BJ (cell line): ENCODE results near the gene KERA. TPM values are rescaled to one million over a fixed set of nuclear protein-coding genes. Genes with fewer than 3 reads are reported as not detected.

ENCODE experiments used
- CTCF ChIA-PET: fragments of 350-600 bp; formaldehyde crosslinking; extraction: SDS; loops from one replicate; lab custom pipeline; 2021; ENCODE audit warnings: antibody characterized with exemption, inconsistent platforms; lab: Yijun Ruan, JAX
- POLR2A ChIA-PET: fragments of 300-600 bp; sonication (Branson Sonifier 250); formaldehyde crosslinking; extraction: SDS; loops from one replicate; lab custom pipeline; 2021; ENCODE audit warnings: antibody characterized with exemption; lab: Charles Lee
- DNase-seq: peaks from one replicate; pipeline ENCODE4 v3.0.0-alpha.2; 2011; ENCODE audit warnings: low read depth
- H3K27me3 ChIP-seq: 2 replicates; pipeline ENCODE4 v1.6.0; 2011; ENCODE audit warnings: low read length; ENCODE audit not compliant: control insufficient read depth, insufficient read depth
- H3K36me3 ChIP-seq: 2 replicates; pipeline ENCODE4 v1.5.1; 2011; ENCODE audit warnings: low read length; ENCODE audit not compliant: control insufficient read depth, insufficient read depth
- H3K4me3 ChIP-seq: 2 replicates; pipeline ENCODE4 v1.5.1; 2011; ENCODE audit warnings: low read depth, mild to moderate bottlenecking, control low read depth, low read length
- CTCF ChIP-seq: IDR thresholded peaks from 2 replicates; pipeline ENCODE4 v1.5.1; 2011; ENCODE audit warnings: low read depth, mild to moderate bottlenecking, control low read depth, inconsistent platforms, low read length, moderate library complexity; ENCODE audit not compliant: insufficient read depth
- polyA plus RNA-seq: library from polyadenylated mRNA; depleted of rRNA; stranded (reverse); fragments of >200 nt; gene quantifications from 2 replicates; pipeline ENCODE4 v1.2.3, GENCODE V29; 2011

Gene KERA
- polyA plus RNA-seq, 1 experiment = not detected

DNA sequence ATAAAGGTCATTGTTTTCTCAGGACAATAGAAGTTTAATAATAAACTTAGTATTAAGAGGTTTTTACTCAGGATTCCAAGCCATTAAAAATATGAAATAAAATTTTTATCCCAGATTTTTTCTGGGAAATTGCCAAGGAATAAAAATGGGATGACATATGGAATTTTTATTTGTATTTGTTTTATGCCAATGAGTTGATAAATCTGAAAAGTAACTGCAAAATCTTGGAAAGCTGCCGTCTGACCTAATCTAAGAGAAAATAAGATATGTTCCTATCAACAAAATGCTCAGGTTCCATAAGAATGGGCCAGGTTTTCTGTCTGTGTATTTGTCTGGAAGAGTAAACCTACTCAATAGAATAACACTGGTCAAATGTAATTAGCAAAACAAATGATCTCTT is 22.2 kb upstream of the KERA start:
- CTCF ChIA-PET = no interaction called here
- POLR2A ChIA-PET = no interaction called here
- TF ChIP-seq CTCF = no peak

DNA sequence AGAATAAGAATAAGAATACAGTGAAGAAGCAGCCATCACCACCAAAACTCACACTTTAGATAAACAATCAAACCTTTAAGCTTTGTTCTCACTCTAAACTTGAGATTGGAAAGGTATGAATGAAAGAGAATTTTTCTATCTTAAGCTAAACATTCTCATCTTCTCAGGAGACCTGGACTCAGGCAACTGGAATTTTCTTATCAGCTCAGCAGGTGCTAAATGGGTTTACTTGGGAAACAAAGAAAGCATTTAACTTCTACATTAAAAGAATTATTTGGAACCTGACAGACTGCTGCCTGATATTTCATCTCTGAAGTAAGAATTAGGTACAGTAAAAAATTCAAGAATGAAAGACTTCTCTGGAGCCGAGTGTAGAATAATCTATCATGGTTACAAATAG is 20.7 kb upstream of the KERA start:
- H3K36me3 ChIP-seq = no peaks in the 10 kb centered on the region
- H3K27me3 ChIP-seq = no peaks in the 10 kb centered on the region
- no peak for TF ChIP-seq CTCF
- CTCF ChIA-PET = interaction anchor here (1.3 kb wide), 1 partner anchor 9 kb away, joined by 3 read pairs; no protein-coding TSS in a partner anchor
- POLR2A ChIA-PET = no interaction called here
- DNase-seq = no peak
- H3K4me3 ChIP-seq = no peak overlapping the region

More for the DNA sequence above, 22.2 kb upstream of the KERA start:
- no peaks in the 10 kb centered on the region for H3K36me3 ChIP-seq
- no peak for DNase-seq
- H3K4me3 ChIP-seq = no peak overlapping the region
- H3K27me3 ChIP-seq = no peaks in the 10 kb centered on the region

GRCh38 chr12:91077228-91077954 is 19.6 kb upstream of the KERA start:
- Histone ChIP-seq H3K36me3 (no peaks in the 10 kb centered on the region), H3K27me3 (no peaks in the 10 kb centered on the region), H3K4me3 (no peak overlapping the region)
- no peak for DNase-seq
- TF ChIP-seq CTCF = no peak
- POLR2A ChIA-PET = no interaction called here
- CTCF ChIA-PET = interaction anchor here (1.3 kb wide), 1 partner anchor 8 kb away, joined by 3 read pairs; no protein-coding TSS in a partner anchor

- H3K27me3 ChIP-seq = no peaks in the 10 kb centered on the region
- H3K4me3 ChIP-seq = no peak overlapping the region
- no peak for TF ChIP-seq CTCF
- ChIA-PET POLR2A (no interaction called here), CTCF (interaction anchor here (0.6 kb wide), 1 partner anchor 31 kb away, joined by 5 read pairs; no protein-coding TSS in a partner anchor)
- H3K36me3 ChIP-seq = no peaks in the 10 kb centered on the region
- no peak for DNase-seq
Measured at GRCh38 chr12:91074851-91075250, 17.0 kb upstream of the KERA start.

DNA sequence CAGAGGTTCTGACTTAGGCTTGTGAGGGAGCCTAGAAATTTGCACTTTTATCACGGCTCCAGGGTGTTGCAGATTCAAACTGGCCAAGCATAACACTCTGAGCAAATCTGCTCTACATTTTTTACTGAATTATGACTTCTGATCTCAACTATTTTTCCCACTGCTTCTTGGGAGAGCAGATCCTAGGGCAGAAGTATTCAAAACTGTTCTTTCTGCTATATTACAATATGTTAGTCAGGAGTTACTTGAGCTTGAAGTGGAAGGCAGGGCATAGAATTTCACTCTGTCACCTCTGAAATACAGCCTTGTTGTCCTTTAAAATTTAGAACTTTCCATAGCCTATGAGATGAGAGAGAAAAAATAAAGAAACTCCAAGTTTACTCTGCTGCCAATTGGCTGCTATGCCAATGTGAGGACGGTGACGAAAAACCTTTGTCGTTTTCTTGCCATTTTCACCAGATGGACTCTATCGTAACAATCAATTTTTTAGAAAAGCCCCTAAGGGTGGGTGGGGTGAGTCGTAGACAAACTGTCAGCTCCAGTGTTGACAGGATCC is 16.4 kb upstream of the KERA start:
- Histone ChIP-seq H3K4me3 (no peak overlapping the region), H3K27me3 (no peaks in the 10 kb centered on the region), H3K36me3 (no peaks in the 10 kb centered on the region)
- no peak for TF ChIP-seq CTCF
- ChIA-PET CTCF (interaction anchor here (0.6 kb wide), 1 partner anchor 32 kb away, joined by 5 read pairs; no protein-coding TSS in a partner anchor), POLR2A (no interaction called here)
- DNase-seq = no peak
